Pancreas (tissue), 10 donors: ENCODE data around the gene KLHDC2. TPM values are rescaled to one million over a fixed set of nuclear protein-coding genes. Genes with fewer than 3 reads are reported as not detected.
"Not testable (repeated sequence)": the region's sequence is repeated elsewhere in the genome, so short reads cannot be mapped to it uniquely, and the experiment has no call there.

ENCODE experiments used
- ATAC-seq, 4 donors: fragments of 200-7000 bp; cut with Tn5 transposase; one replicate each; pipeline versions ENCODE4 v1.8.0 to v1.9.1; 2020; ENCODE audit warnings: mild to moderate bottlenecking in 4 of 4, moderate library complexity in 4 of 4
- DNase-seq, 6 donors: peaks; one replicate each; pipeline ENCODE4 v3.0.0-alpha.2; 2020
- FAIRE-seq: peaks from 2 replicates; lab custom pipeline; 2012; peaks lifted over from hg19 to GRCh38; lab: Jason Lieb, UNC
- H3K27ac ChIP-seq, 4 donors: fragments of 200-600 bp; sonication (generic); 1 replicate in 3 of 4; 2 replicates in 1 of 4; pipeline versions ENCODE4 v1.5.0 to v1.8.0; 2020
- H3K27me3 ChIP-seq, 4 donors: fragments of 200-600 bp; one replicate each; pipeline ENCODE4 v1.8.0; 2021
- H3K36me3 ChIP-seq, 3 donors: fragments of 200-600 bp; sonication (generic) in 1 of 3; one replicate each; pipeline versions ENCODE4 v1.5.0 to v1.8.0; 2020 to 2021
- H3K4me1 ChIP-seq, 3 donors: fragments of 200-600 bp; one replicate each; pipeline ENCODE4 v1.8.0; 2021
- H3K4me3 ChIP-seq, 4 donors: fragments of 200-600 bp; sonication (generic) in 2 of 4; one replicate each; pipeline versions ENCODE4 v1.5.0 to v1.8.0; 2020 to 2021
- H3K9me3 ChIP-seq, 4 donors: fragments of 200-600 bp; one replicate each; pipeline ENCODE4 v1.8.0; 2021
- WGBS, 2 donors: extraction: QIAGEN DNeasy Blood & Tissue Kit; methylation state at CpG; one replicate each; pipeline ENCODE4 v1.1.7; 2013; 5-methylcytosine and 5-hydroxymethylcytosine counted together
- intact Hi-C, 3 donors: fragments of 100-400 bp; cut with DNase I; formaldehyde crosslinking; loops; one replicate each; pipeline versions ENCODE4 v1.11.1 to v1.14.2; 2022
- polyA plus RNA-seq, 2 donors: library from polyadenylated mRNA; stranded (reverse); fragments of 200-250 nt; gene quantifications; one replicate each; pipeline ENCODE4 v1.2.3, GENCODE V29; 2013
- total RNA-seq, 6 donors: library from RNA; stranded (reverse); fragmentation: NEBNext Ultra II Directional in 4 of 6; extraction: Animal tissue kit (Norgen Biotek cat#: 25700) in 4 of 6; gene quantifications; one replicate each; pipeline versions ENCODE4 v1.2.1 to v1.2.4, GENCODE V29; 2021 to 2023
- TF ChIP-seq, protein P1 (sequence below), 4 donors: fragments of 200-600 bp; sonication (generic) in 3 of 4; IDR thresholded peaks; one replicate each; pipeline versions ENCODE4 v1.5.0 to v1.8.0; 2021; ENCODE audit warnings: antibody characterized with exemption in 4 of 4
- donor health status: healthy with polysubstance abuse.
- donor health status: DM: no; HTN: no; CAD: no; lungs with moderate emphysema.
- donor health status: DM: no; HTN: no; CAD: no.
- donor health status: control.
- donor health status: control.
- donor health status: Bipolar disorder and iron deficiency.
- donor health status: DM: yes; HTN: yes; CAD: no.
- donor health status: DM: no; HTN: no; CAD: no.
- donor health status: DM: no; HTN: no; CAD: no.
- donor health status: DM: yes; HTN: yes; CAD: no.

Gene KLHDC2
- total and polyA plus RNA-seq, 8 donors: 25.4 to 58.9 (median 45.4) TPM

DNA sequence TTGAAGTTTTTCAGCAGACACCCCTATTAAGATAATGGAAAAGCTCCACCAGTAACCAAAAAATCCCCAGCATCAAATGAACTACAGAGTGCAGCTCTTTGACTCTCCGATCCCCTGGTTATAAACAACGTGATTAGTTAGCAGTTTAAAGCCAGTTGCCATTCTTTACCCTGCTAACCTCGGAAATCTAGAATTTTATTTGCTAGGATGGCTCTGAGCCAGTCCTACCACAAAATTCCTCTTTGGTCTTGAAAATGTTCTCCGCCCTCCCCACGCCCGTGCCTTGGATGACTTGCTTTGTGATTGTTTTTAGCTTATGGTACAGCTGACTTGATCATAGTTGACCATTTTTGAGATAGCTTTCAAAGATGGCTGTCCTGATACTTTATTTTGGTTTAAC lies 1.2 kb downstream of the KLHDC2 start:
- peaks cover 6 to 24% (median 21%) of the 10 kb centered on the region in 3 donors for H3K4me1 ChIP-seq
- peaks cover 0 to 13% (median 0%) of the 10 kb centered on the region in 3 donors for H3K36me3 ChIP-seq
- H3K4me3 ChIP-seq: peak overlapping the region; percentile 59 to 99 (median 82)
- no peaks in the 10 kb centered on the region for H3K27me3 ChIP-seq
- FAIRE-seq (no peak), ATAC-seq (no peak), DNase-seq (no peak)
- WGBS, 2 donors: 5 to 6% methylated on average over 6 of the region's 6 CpGs
- no peaks in the 10 kb centered on the region for H3K9me3 ChIP-seq
- TF ChIP-seq, protein P1, sequence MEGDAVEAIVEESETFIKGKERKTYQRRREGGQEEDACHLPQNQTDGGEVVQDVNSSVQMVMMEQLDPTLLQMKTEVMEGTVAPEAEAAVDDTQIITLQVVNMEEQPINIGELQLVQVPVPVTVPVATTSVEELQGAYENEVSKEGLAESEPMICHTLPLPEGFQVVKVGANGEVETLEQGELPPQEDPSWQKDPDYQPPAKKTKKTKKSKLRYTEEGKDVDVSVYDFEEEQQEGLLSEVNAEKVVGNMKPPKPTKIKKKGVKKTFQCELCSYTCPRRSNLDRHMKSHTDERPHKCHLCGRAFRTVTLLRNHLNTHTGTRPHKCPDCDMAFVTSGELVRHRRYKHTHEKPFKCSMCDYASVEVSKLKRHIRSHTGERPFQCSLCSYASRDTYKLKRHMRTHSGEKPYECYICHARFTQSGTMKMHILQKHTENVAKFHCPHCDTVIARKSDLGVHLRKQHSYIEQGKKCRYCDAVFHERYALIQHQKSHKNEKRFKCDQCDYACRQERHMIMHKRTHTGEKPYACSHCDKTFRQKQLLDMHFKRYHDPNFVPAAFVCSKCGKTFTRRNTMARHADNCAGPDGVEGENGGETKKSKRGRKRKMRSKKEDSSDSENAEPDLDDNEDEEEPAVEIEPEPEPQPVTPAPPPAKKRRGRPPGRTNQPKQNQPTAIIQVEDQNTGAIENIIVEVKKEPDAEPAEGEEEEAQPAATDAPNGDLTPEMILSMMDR (IDR thresholded peaks at IDR 0.05): no peak
- intact Hi-C loops: loop anchor here in 1 of 3 donors (5.0 kb wide), 1 partner anchor 137 kb away; no protein-coding TSS in a partner anchor
- peak overlapping the region; percentile 84 to 97 (median 96) for H3K27ac ChIP-seq

DNA sequence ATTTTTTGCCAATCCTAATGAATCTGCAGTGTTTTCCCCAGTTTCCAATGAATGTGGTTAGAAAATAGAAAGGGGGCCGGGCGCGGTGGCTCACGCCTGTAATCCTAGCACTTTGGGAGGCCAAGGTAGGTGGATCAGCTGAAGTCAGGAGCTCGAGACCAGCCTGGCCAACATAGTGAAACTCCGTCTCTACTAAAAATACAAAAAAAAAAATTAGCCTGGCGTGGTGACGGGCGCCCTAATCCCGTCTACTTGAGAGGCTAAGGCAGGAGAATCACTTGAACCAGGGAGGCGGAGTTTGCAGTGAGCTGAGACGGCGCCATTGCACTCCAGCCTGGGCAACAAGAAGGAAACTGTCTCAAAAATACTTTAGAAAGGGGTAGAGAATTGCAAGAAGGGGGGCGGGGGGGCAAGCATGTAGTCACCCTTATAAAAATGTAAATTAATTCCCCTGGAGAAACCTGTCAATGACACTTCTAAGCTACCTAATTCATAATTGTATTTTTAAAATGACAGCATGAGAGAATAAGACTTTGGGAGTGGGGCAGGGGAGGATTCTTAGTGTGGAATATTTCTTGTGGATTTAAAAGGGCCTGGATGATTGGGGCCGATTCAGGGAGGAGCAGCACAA lies 1.7 kb downstream of the KLHDC2 start:
- Histone ChIP-seq H3K27ac (peak overlapping the region; percentile 84 to 97 (median 96)), H3K4me3 (peak overlapping the region; percentile 59 to 99 (median 82)), H3K27me3 (no peaks in the 10 kb centered on the region), H3K36me3 (peaks cover 0 to 17% (median 4%) of the 10 kb centered on the region in 3 donors), H3K9me3 (no peaks in the 10 kb centered on the region), H3K4me1 (peaks cover 6 to 24% (median 22%) of the 10 kb centered on the region in 3 donors)
- TF ChIP-seq, protein P1 (IDR thresholded peaks at IDR 0.05): no peak
- DNase-seq (peak in 1 of 6 donors; percentile 16), ATAC-seq (peak in 2 of 4 donors; percentile 1 to 3), FAIRE-seq (no peak)
- WGBS, 2 donors: 17 to 18% methylated on average over 15 of the region's 15 CpGs
- intact Hi-C loops: loop anchor here in 1 of 3 donors (5.0 kb wide), 1 partner anchor 137 kb away; no protein-coding TSS in a partner anchor

DNA sequence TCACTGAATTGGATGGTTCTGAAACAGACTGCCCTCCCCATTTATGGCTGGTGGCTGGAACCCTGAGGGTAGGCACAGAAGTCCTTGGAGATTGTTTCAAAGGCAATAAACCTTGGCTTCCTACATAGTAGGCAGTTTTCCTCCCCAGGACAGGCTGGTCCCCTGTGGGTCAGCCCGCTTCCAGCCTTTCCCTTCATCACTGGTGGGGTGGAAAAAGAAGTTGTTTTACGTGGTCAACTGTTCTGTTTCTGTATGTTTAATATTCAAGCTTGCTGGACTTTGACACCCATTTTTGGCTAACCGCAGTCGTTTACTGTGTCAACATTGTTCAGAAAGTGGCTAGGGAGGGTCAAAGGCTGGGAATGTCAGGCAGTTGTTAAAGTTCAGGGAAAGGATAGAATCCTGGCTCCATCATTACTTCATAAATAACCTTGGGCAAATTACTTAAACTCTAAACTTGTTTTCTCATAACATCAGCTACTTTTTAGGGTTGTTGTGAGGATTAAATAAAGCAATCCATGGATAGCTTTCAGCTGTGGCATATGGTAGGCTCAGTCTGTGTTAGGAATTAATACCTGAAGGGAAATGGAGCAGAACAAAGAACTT lies 2.4 kb downstream of the KLHDC2 start:
- peaks cover 0 to 23% (median 7%) of the 10 kb centered on the region in 3 donors for H3K36me3 ChIP-seq
- FAIRE-seq (no peak), ATAC-seq (peak; percentile 32 to 68 (median 60)), DNase-seq (peak in 3 of 6 donors; percentile 62 to 80 (median 65))
- WGBS, 2 donors: 4 to 11% methylated on average over 4 of the region's 4 CpGs
- H3K27me3 ChIP-seq: no peaks in the 10 kb centered on the region
- peak overlapping the region; percentile 84 to 97 (median 96) for H3K27ac ChIP-seq
- peaks cover 6 to 24% (median 22%) of the 10 kb centered on the region in 3 donors for H3K4me1 ChIP-seq
- no peaks in the 10 kb centered on the region for H3K9me3 ChIP-seq
- TF ChIP-seq, protein P1 (IDR thresholded peaks at IDR 0.05): no peak
- peak overlapping the region; percentile 59 to 99 (median 82) for H3K4me3 ChIP-seq
- intact Hi-C loops: no loop called here

DNA sequence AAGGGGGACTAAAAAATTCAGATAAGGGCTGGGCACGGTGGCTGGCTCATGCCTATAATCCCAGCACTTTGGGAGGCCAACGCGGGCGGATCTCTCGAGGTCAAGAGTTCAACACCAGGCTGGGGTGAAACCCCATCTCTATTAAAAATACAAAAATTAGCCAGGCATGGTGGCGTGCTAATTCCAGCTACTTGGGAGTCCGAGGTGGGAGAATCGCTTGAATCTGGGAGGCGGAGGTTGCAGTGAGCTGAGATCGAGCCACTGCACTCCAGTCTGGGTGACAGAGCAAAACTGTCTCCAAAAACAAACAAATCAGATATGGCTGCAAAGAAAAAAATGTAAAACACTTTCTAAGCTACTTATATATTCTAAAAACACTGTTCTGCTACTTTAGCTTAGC lies 3.7 kb downstream of the KLHDC2 start:
- Histone ChIP-seq H3K36me3 (peaks cover 0 to 34% (median 16%) of the 10 kb centered on the region in 3 donors), H3K4me1 (peaks cover 6 to 22% (median 21%) of the 10 kb centered on the region in 3 donors), H3K27ac (peak overlapping the region in 2 of 4 donors; percentile 97)
- H3K4me3 ChIP-seq, H3K9me3 ChIP-seq, intact Hi-C loops, FAIRE-seq, DNase-seq, ATAC-seq, H3K27me3 ChIP-seq: not testable (repeated sequence)
- WGBS, 2 donors: 70 to 88% methylated on average over 10 of the region's 10 CpGs

DNA sequence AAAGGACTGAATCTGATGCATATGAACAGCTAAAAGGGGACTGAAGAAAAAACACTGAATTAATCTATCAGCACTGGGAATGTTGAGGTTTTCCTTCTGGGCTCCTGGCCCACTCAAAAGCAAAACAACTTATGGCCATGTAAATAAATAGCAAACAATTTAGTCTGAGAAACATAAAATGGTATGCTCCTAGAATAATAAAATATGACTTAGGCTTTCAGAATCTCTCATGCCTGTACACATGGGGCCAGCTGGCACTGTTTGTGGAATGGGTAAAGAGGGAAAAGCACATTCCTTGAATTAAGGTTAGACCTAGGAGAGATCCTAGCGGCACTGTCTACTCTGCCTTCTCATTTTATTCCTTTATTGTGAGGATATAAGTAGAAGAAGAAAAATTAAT lies 6.2 kb downstream of the KLHDC2 start:
- Histone ChIP-seq H3K27ac (no peak overlapping the region), H3K9me3 (no peaks in the 10 kb centered on the region), H3K4me3 (no peak overlapping the region), H3K27me3 (no peaks in the 10 kb centered on the region), H3K4me1 (peaks cover 6 to 22% (median 16%) of the 10 kb centered on the region in 3 donors), H3K36me3 (peaks cover 0 to 58% (median 23%) of the 10 kb centered on the region in 3 donors)
- DNase-seq (no peak), ATAC-seq (no peak), FAIRE-seq (no peak)
- 94 to 100% methylated on average over 1 of the region's 1 CpG for WGBS, 2 donors
- intact Hi-C loops: no loop called here
- TF ChIP-seq, protein P1 (IDR thresholded peaks at IDR 0.05): no peak
